Measurements from ENCODE around the gene GUK1. TPM values are rescaled to one million over a fixed set of nuclear protein-coding genes. Genes with fewer than 3 reads are reported as not detected.

Gene GUK1
- total RNA-seq, 1 experiment from 2014 or later: 111 TPM

GRCh38 chr1:228140724-228141225 is 696 bp downstream of the GUK1 start:
- ChIA-PET POLR2A (interaction anchor here (1.1 kb wide), 1 partner anchor 10 kb away, joined by 3 read pairs; no protein-coding TSS in a partner anchor), CTCF (interaction anchor here (0.5 to 2.7 kb wide), 6 partner anchors 8 to 242 kb away, joined by 3 to 14 read pairs (median 4); partner anchors contain the start of genes GJC2 and IBA57)
- H3K9me3 Mint-ChIP-seq: no peaks in the 10 kb centered on the region
- H3K4me3 Mint-ChIP-seq: peak overlapping the region; percentile 88
- DNase-seq (ENCODE audit: low spot score) (no peak), ATAC-seq (no peak)
- TF ChIP-seq CTCF (IDR thresholded peaks at IDR 0.05) (no peak), ZNF423 (CRISPR knock-in tag; IDR thresholded peaks at IDR 0.05) (no peak), ARID4B (CRISPR knock-in tag; IDR thresholded peaks at IDR 0.05; ENCODE audit: borderline replicate concordance) (no peak), ZNF121 (CRISPR knock-in tag; IDR thresholded peaks at IDR 0.05) (no peak), NR3C1 (CRISPR knock-in tag; conservative IDR thresholded peaks at IDR 0.05; ENCODE audit: low read depth) (no peak), ESRRA (CRISPR knock-in tag; IDR thresholded peaks at IDR 0.05; ENCODE audit: borderline replicate concordance) (no peak)
- peaks cover 7% of the 10 kb centered on the region; the same call in 1 of the 2 replicates for H3K4me1 Mint-ChIP-seq
- H3K27ac Mint-ChIP-seq: peak overlapping the region; percentile 68; the same call in 1 of the 2 replicates
- H3K27me3 Mint-ChIP-seq (ENCODE audit: low read depth): peaks cover 27% of the 10 kb centered on the region
- no peaks in the 10 kb centered on the region for H3K36me3 Mint-ChIP-seq

GRCh38 chr1:228141226-228142044 is 1.4 kb downstream of the GUK1 start:
- ATAC-seq: no peak
- POLR2A ChIA-PET: no interaction called here
- CTCF ChIA-PET: interaction anchor here (1.4 to 2.7 kb wide), 3 partner anchors 11 to 134 kb away, joined by 3 to 14 read pairs (median 13); partner anchors contain the start of gene IBA57
- TF ChIP-seq ATF2 (CRISPR knock-in tag; IDR thresholded peaks at IDR 0.05; ENCODE audit: borderline replicate concordance, low read depth) (no peak), OVOL2 (CRISPR knock-in tag; IDR thresholded peaks at IDR 0.05; ENCODE audit: borderline replicate concordance) (no peak), PREB (CRISPR knock-in tag; IDR thresholded peaks at IDR 0.05; ENCODE audit: borderline replicate concordance) (no peak), ZNF423 (CRISPR knock-in tag; IDR thresholded peaks at IDR 0.05) (no peak), ZMAT4 (CRISPR knock-in tag; IDR thresholded peaks at IDR 0.05) (no peak), ZNF671 (CRISPR knock-in tag; IDR thresholded peaks at IDR 0.05) (no peak), STAT6 (CRISPR knock-in tag; conservative IDR thresholded peaks at IDR 0.05; ENCODE audit: low read depth) (no peak), MLX (CRISPR knock-in tag; IDR thresholded peaks at IDR 0.05) (no peak), TCF7 (CRISPR knock-in tag; IDR thresholded peaks at IDR 0.05; ENCODE audit: low read depth) (no peak), JUN (CRISPR knock-in tag; IDR thresholded peaks at IDR 0.05) (no peak), ZBTB43 (CRISPR knock-in tag; IDR thresholded peaks at IDR 0.05) (no peak), NFE2L1 (CRISPR knock-in tag; IDR thresholded peaks at IDR 0.05) (no peak)

More at GRCh38 chr1:228141226-228142044, 1.4 kb downstream of the GUK1 start:
- no peak for DNase-seq (ENCODE audit: low spot score)
- Mint-ChIP-seq H3K9me3 (no peaks in the 10 kb centered on the region), H3K4me1 (peaks cover 7% of the 10 kb centered on the region; the same call in 1 of the 2 replicates), H3K27me3 (ENCODE audit: low read depth) (peaks cover 21% of the 10 kb centered on the region), H3K4me3 (peak overlapping the region; percentile 88), H3K27ac (peak overlapping the region; percentile 68; the same call in 1 of the 2 replicates), H3K36me3 (no peaks in the 10 kb centered on the region)
